Mesendoderm (in vitro differentiated cells): ENCODE measurements around the gene MYBBP1A. TPM values are rescaled to one million over a fixed set of nuclear protein-coding genes. Genes with fewer than 3 reads are reported as not detected.
"Not testable (repeated sequence)": the region's sequence is repeated elsewhere in the genome, so short reads cannot be mapped to it uniquely, and the experiment has no call there.

Experiments
- DNase-seq: peaks from one replicate; pipeline ENCODE4 v3.0.0; 2013
- H2AK5ac ChIP-seq: 2 replicates; pipeline ENCODE4 v1.6.1; 2013; ENCODE audit warnings: low read length, inconsistent platforms
- H2BK120ac ChIP-seq: 2 replicates; pipeline ENCODE4 v1.6.1; 2013; ENCODE audit warnings: low read depth, mild to moderate bottlenecking, low read length, moderate library complexity, mixed read lengths
- H2BK15ac ChIP-seq: replicated peaks from 2 replicates; pipeline ENCODE4 v1.6.1; 2013; ENCODE audit warnings: low read depth, mild to moderate bottlenecking, moderate library complexity
- H2BK5ac ChIP-seq: 2 replicates; pipeline ENCODE4 v1.6.1; 2013; ENCODE audit warnings: low read length, inconsistent platforms
- H3K18ac ChIP-seq: 2 replicates; pipeline ENCODE4 v1.6.1; 2013; ENCODE audit warnings: mild to moderate bottlenecking, low read length, mixed read lengths
- H3K23ac ChIP-seq: one replicate; pipeline ENCODE4 v1.6.1; 2013; ENCODE audit warnings: low read length
- H3K27ac ChIP-seq: 2 replicates; pipeline ENCODE4 v1.5.1; 2013; ENCODE audit warnings: low read depth, mild to moderate bottlenecking, inconsistent platforms, low read length, moderate library complexity
- H3K27me3 ChIP-seq: 2 replicates; pipeline ENCODE4 v1.6.1; 2013; ENCODE audit warnings: low read length, control low read depth, mild to moderate bottlenecking, inconsistent platforms; ENCODE audit not compliant: insufficient read depth, poor library complexity
- H3K36me3 ChIP-seq: 2 replicates; pipeline ENCODE4 v1.6.1; 2013; ENCODE audit warnings: low read length, inconsistent platforms; ENCODE audit not compliant: control insufficient read depth, insufficient read depth
- H3K4ac ChIP-seq: one replicate; pipeline ENCODE4 v1.6.1; 2013; ENCODE audit warnings: low read depth, mild to moderate bottlenecking, low read length, moderate library complexity
- H3K4me1 ChIP-seq: 2 replicates; pipeline ENCODE4 v1.6.1; 2013; ENCODE audit warnings: low read depth, low read length, inconsistent platforms; ENCODE audit not compliant: control insufficient read depth
- H3K4me2 ChIP-seq: 2 replicates; pipeline ENCODE4 v1.6.1; 2013; ENCODE audit warnings: low read length
- H3K4me3 ChIP-seq: 2 replicates; pipeline ENCODE4 v1.5.1; 2013; ENCODE audit warnings: mild to moderate bottlenecking, low read length
- H3K56ac ChIP-seq: one replicate; pipeline ENCODE4 v1.6.1; 2013; ENCODE audit warnings: low read length
- H3K79me1 ChIP-seq: 2 replicates; pipeline ENCODE4 v1.6.1; 2013; ENCODE audit warnings: low read length, inconsistent platforms
- H3K79me2 ChIP-seq: 2 replicates; pipeline ENCODE4 v1.6.1; 2013; ENCODE audit warnings: mild to moderate bottlenecking, low read length; ENCODE audit not compliant: control insufficient read depth, insufficient read depth
- H3K9ac ChIP-seq: 2 replicates; pipeline ENCODE4 v1.6.1; 2013; ENCODE audit warnings: low read length, inconsistent platforms
- H4K5ac ChIP-seq: one replicate; pipeline ENCODE4 v1.6.1; 2013; ENCODE audit warnings: low read length
- H4K8ac ChIP-seq: one replicate; pipeline ENCODE4 v1.6.1; 2013; ENCODE audit warnings: low read depth, mild to moderate bottlenecking, control low read depth, low read length, moderate library complexity
- WGBS: extraction: QIAGEN DNeasy Blood & Tissue Kit; methylation state at CpG from one replicate; pipeline ENCODE4 v1.1.7; 2013; ENCODE audit warnings: low lambda C conversion rate, missing lambda C conversion rate; ENCODE audit not compliant: insufficient coverage; ENCODE audit errors: extremely low coverage; 5-methylcytosine and 5-hydroxymethylcytosine counted together
- polyA plus RNA-seq, 2 experiments: library from polyadenylated mRNA; stranded (reverse); fragments of 200-250 nt; gene quantifications; one replicate each; pipeline ENCODE4 v1.2.3, GENCODE V29; 2013

The MYBBP1A gene, protein sequence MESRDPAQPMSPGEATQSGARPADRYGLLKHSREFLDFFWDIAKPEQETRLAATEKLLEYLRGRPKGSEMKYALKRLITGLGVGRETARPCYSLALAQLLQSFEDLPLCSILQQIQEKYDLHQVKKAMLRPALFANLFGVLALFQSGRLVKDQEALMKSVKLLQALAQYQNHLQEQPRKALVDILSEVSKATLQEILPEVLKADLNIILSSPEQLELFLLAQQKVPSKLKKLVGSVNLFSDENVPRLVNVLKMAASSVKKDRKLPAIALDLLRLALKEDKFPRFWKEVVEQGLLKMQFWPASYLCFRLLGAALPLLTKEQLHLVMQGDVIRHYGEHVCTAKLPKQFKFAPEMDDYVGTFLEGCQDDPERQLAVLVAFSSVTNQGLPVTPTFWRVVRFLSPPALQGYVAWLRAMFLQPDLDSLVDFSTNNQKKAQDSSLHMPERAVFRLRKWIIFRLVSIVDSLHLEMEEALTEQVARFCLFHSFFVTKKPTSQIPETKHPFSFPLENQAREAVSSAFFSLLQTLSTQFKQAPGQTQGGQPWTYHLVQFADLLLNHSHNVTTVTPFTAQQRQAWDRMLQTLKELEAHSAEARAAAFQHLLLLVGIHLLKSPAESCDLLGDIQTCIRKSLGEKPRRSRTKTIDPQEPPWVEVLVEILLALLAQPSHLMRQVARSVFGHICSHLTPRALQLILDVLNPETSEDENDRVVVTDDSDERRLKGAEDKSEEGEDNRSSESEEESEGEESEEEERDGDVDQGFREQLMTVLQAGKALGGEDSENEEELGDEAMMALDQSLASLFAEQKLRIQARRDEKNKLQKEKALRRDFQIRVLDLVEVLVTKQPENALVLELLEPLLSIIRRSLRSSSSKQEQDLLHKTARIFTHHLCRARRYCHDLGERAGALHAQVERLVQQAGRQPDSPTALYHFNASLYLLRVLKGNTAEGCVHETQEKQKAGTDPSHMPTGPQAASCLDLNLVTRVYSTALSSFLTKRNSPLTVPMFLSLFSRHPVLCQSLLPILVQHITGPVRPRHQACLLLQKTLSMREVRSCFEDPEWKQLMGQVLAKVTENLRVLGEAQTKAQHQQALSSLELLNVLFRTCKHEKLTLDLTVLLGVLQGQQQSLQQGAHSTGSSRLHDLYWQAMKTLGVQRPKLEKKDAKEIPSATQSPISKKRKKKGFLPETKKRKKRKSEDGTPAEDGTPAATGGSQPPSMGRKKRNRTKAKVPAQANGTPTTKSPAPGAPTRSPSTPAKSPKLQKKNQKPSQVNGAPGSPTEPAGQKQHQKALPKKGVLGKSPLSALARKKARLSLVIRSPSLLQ (N-terminal part only)
- polyA plus RNA-seq (2013, experiment 1 of 2), result 74.9 TPM
- polyA plus RNA-seq (2013, experiment 2 of 2), result 78.6 TPM

DNA sequence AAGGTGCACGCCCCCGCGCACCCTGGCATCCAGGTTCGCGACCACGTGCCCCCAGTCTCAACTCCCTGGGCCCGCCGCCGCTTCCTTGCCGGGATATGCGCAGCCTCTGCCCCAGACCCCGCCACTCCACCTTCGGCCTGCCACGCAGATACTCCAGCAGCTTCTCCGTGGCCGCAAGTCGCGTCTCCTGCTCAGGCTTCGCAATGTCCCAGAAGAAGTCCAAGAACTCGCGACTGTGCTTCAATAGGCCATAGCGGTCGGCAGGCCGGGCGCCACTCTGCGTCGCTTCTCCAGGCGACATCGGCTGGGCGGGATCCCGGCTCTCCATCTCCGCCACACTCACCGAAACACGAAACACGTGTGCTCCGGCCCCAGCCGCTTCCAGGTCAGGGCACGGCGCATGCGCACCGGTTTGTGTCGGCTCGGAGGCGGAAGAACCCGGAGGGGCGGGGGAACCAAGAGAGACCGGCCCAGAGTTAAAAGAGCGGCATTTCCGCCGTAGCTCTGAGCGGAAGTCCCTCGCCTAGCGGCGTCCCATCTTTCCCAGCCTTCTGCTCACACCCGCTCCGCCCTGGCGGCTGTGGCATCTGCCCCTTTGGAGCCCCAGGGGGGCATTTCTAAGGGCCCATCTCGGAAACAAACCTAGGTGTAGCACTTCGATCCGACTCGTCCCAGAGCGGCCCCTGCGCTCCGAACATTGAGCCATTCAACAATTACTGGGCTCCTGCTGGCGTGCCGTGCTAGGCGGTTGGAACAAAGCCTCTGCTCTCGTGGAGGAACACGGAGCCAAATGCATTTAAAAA, at the start of gene MYBBP1A:
Gene MYBBP1A (minus strand): TSS at position 388 of the 803 bp plus-strand sequence. CDS start 60 bp downstream, at position 328.
- Histone ChIP-seq H3K4me1 (peaks cover 3% of the 10 kb centered on the region), H3K56ac (peak within 1 kb of the TSS; percentile 99), H2BK15ac (no peak within 1 kb of the TSS), H3K4me2 (peak within 1 kb of the TSS; percentile 74), H3K27ac (peak within 1 kb of the TSS; percentile 64), H2BK120ac (no peak within 1 kb of the TSS), H3K79me2 (peaks cover 23% of the 10 kb centered on the region), H4K8ac (peak within 1 kb of the TSS; percentile 60), H4K5ac (peak within 1 kb of the TSS; percentile 88), H3K4me3 (peak within 1 kb of the TSS; percentile 99), H3K18ac (peak within 1 kb of the TSS; percentile 69), H3K36me3 (peaks cover 14% of the 10 kb centered on the region), H2AK5ac (peak within 1 kb of the TSS; percentile 71), H3K4ac (peak within 1 kb of the TSS; percentile 85), H3K9ac (peak within 1 kb of the TSS; percentile 97), H2BK5ac (no peak within 1 kb of the TSS), H3K79me1 (peaks cover 16% of the 10 kb centered on the region), H3K27me3 (no peaks in the 10 kb centered on the region), H3K23ac (peak within 1 kb of the TSS; percentile 100)
- no CpG with 5 or more reads among the region's 69 CpGs for WGBS
- peak; percentile 98 for DNase-seq

DNA sequence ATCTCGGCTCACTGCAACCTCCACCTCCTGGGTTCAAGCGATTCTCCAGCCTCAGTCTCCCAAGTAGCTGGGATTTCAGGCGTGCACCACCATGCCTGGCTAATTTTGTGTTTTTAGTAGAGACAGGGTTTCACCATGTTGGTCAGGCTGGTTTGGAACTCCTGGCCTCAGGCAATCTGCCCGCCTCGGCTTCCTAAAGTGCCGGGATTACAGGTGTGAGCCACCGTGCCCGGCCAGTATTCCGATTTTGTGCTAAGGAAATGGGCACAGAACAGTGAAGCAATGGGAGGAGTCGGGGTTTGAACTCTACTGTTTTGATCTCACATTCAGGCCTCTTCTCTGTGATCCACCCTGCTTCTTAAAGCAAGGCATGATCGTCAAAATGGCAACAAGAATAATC, 49.6 kb upstream of the MYBBP1A start:
- not testable (repeated sequence) for H3K4me2 ChIP-seq, H3K4ac ChIP-seq, H4K5ac ChIP-seq, H3K23ac ChIP-seq, H3K4me3 ChIP-seq, H3K18ac ChIP-seq, H3K79me2 ChIP-seq, H3K4me1 ChIP-seq, H2BK120ac ChIP-seq, H2BK5ac ChIP-seq, H4K8ac ChIP-seq, H3K36me3 ChIP-seq, H3K9ac ChIP-seq, H3K27ac ChIP-seq, H3K79me1 ChIP-seq, H3K27me3 ChIP-seq, H3K56ac ChIP-seq, H2BK15ac ChIP-seq, DNase-seq, H2AK5ac ChIP-seq
- no CpG with 5 or more reads among the region's 11 CpGs for WGBS

DNA sequence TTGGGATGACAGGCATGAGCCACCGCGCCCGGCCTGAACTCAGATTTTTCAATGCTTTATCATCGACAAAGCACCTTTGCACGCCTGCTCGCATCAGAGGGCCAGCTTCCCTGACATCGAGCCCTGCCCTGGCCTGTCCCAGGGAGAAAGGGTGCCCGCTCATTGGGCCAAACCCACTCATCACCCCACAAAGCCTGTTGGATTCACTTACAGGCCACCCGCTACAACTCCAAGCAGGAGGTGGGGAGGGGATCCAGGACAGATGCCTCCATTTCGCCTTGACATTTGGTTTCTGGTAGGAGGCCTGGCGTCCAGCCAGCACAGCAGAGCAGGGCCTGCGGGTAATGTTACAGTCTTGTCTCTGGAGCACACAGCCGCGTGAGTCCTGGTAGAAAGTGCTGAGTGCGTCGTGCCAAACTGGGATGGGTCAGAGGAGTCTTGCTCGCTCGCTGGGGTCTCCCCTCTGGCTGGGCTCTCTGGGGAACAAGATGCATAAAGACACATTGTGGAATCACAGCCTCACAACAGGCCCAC, 49.0 kb upstream of the MYBBP1A start:
- no peak for DNase-seq
- Histone ChIP-seq H2AK5ac (no peak overlapping the region), H3K79me1 (no peaks in the 10 kb centered on the region), H4K5ac (no peak overlapping the region), H2BK15ac (no peak overlapping the region), H3K56ac (no peak overlapping the region), H3K79me2 (no peaks in the 10 kb centered on the region), H3K9ac (no peak overlapping the region), H3K27ac (no peak overlapping the region), H3K4me3 (no peak overlapping the region), H3K36me3 (no peaks in the 10 kb centered on the region), H4K8ac (no peak overlapping the region), H3K4me1 (peaks cover 5% of the 10 kb centered on the region), H3K23ac (no peak overlapping the region), H3K4ac (no peak overlapping the region), H2BK5ac (no peak overlapping the region), H3K18ac (no peak overlapping the region), H3K4me2 (no peak overlapping the region), H3K27me3 (no peaks in the 10 kb centered on the region), H2BK120ac (no peak overlapping the region)
- no CpG with 5 or more reads among the region's 18 CpGs for WGBS

DNA sequence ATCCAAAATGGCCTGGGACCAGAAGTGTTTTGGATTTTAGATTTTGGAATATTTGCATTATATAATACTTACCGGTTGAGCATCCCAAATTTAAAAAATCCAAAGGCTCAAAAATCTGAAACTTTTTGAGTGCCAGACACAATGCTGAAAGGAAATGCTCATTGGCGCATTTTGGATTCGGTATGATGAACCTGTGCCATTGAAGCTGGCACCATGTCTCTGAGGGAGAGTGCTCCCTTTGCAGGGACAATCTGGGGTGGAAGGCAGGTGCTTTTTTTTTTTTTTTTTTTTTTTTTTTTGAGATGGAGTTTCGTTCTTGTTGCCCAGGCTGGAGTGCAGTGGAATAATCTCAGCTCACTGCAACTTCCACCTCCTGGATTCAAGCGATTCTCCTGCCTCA, 46.9 kb upstream of the MYBBP1A start:
- Histone ChIP-seq H3K27ac (no peak overlapping the region), H2AK5ac (no peak overlapping the region), H3K79me2 (no peaks in the 10 kb centered on the region), H2BK120ac (no peak overlapping the region), H3K79me1 (no peaks in the 10 kb centered on the region), H3K36me3 (no peaks in the 10 kb centered on the region), H3K4me2 (no peak overlapping the region), H3K9ac (no peak overlapping the region), H3K4me1 (peaks cover 5% of the 10 kb centered on the region), H3K4ac (no peak overlapping the region), H3K18ac (no peak overlapping the region), H2BK15ac (no peak overlapping the region), H3K4me3 (no peak overlapping the region), H3K56ac (no peak overlapping the region), H3K23ac (no peak overlapping the region), H4K5ac (no peak overlapping the region), H2BK5ac (no peak overlapping the region), H4K8ac (no peak overlapping the region), H3K27me3 (no peaks in the 10 kb centered on the region)
- DNase-seq, result no peak
- no CpG with 5 or more reads among the region's 5 CpGs for WGBS

DNA sequence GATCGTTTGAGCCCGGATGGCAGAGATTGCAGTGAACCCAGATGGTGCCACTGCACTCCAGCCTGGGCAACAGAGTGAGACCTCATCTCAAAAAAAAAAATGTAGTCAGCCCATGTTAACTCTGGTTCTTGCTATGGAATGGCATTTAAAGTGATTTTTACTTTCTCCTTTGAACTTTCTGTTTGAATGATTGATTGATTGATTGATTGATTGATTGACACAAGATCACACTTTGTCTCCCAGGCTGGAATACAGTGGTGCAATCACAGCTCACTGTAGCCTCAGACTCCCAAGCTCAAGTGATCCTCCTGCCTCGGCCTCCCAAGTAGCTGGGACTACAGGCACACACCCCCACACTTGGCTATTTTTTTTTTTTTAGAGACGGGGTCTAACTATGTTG, 46.1 kb upstream of the MYBBP1A start:
- no peaks in the 10 kb centered on the region for H3K36me3 ChIP-seq
- H3K79me1 ChIP-seq, result no peaks in the 10 kb centered on the region
- DNase-seq, result no peak
- no peaks in the 10 kb centered on the region for H3K79me2 ChIP-seq
- H2BK5ac ChIP-seq, result no peak overlapping the region
- H3K4me1 ChIP-seq, result peaks cover 5% of the 10 kb centered on the region
- no CpG with 5 or more reads among the region's 4 CpGs for WGBS
- H4K8ac ChIP-seq, result no peak overlapping the region
- no peak overlapping the region for H3K4me2 ChIP-seq
- H2BK120ac ChIP-seq, result no peak overlapping the region
- no peak overlapping the region for H3K4ac ChIP-seq
- no peak overlapping the region for H3K18ac ChIP-seq
- H3K4me3 ChIP-seq, result no peak overlapping the region
- H2BK15ac ChIP-seq, result no peak overlapping the region
- H3K56ac ChIP-seq, result no peak overlapping the region
- no peak overlapping the region for H3K27ac ChIP-seq
- H3K9ac ChIP-seq, result no peak overlapping the region
- no peaks in the 10 kb centered on the region for H3K27me3 ChIP-seq
- no peak overlapping the region for H2AK5ac ChIP-seq
- H3K23ac ChIP-seq, result no peak overlapping the region
- no peak overlapping the region for H4K5ac ChIP-seq
